ENCODE measurements around the gene UBA5.

- TF ChIP-seq, protein P1, sequence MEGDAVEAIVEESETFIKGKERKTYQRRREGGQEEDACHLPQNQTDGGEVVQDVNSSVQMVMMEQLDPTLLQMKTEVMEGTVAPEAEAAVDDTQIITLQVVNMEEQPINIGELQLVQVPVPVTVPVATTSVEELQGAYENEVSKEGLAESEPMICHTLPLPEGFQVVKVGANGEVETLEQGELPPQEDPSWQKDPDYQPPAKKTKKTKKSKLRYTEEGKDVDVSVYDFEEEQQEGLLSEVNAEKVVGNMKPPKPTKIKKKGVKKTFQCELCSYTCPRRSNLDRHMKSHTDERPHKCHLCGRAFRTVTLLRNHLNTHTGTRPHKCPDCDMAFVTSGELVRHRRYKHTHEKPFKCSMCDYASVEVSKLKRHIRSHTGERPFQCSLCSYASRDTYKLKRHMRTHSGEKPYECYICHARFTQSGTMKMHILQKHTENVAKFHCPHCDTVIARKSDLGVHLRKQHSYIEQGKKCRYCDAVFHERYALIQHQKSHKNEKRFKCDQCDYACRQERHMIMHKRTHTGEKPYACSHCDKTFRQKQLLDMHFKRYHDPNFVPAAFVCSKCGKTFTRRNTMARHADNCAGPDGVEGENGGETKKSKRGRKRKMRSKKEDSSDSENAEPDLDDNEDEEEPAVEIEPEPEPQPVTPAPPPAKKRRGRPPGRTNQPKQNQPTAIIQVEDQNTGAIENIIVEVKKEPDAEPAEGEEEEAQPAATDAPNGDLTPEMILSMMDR (IDR thresholded peaks at IDR 0.05; ENCODE audit: insufficient read depth, low read depth, low read length): no peak
- TF ChIP-seq EZH2 (IDR thresholded peaks at IDR 0.05; ENCODE audit: insufficient read depth, low read length): no peak
Measured at GRCh38 chr3:132652640-132653270, 7.4 kb upstream of the UBA5 start.

Measured in astrocyte (in vitro differentiated cells and primary cell).